ENCODE data around the gene TMEM242.
"Not testable (repeated sequence)": the region's sequence is repeated elsewhere in the genome, so short reads cannot be mapped to it uniquely, and the experiment has no call there.

TMEM242 gene

DNA sequence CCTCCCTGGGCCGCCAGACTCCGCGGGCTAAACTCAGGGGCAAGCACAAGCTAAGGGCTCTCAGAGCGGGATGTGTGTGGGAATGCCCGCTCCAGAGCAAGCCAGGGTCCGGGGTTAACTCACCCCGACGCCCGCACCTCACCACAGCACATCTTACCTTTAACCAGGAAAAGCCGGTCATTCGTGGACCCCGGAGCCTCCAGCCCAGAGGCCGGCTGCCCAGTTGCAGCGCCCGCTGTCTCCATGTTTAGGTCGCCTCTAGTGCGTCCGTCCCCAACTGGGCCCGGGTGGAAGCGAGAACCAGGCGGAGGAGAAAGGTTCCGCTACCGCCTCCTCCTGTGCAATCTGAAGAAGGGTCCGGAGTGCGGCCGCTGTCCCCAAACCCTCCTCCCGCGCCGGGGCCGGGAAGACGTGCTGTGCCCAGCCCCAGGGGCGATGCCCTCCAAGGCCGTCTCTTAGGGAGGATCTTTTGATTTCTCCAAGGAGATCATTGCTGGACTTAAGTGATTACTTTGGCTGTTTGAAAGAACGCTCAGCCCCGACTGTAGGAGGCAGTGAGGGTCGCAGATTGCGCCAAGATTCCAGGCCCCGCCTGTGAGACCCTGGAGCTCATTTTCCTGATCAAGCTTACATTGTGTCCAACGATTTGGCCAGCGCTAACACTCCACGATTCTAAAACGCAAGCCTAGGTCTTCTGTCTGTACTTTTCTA is at the start of gene TMEM242:
TSS of gene TMEM242 (minus strand) at position 265 of the 711 bp plus-strand sequence. CDS start at position 245, 20 bp downstream.
- peak; percentile 94 for DNase-seq
- ATAC-seq, result peak; percentile 95

DNA sequence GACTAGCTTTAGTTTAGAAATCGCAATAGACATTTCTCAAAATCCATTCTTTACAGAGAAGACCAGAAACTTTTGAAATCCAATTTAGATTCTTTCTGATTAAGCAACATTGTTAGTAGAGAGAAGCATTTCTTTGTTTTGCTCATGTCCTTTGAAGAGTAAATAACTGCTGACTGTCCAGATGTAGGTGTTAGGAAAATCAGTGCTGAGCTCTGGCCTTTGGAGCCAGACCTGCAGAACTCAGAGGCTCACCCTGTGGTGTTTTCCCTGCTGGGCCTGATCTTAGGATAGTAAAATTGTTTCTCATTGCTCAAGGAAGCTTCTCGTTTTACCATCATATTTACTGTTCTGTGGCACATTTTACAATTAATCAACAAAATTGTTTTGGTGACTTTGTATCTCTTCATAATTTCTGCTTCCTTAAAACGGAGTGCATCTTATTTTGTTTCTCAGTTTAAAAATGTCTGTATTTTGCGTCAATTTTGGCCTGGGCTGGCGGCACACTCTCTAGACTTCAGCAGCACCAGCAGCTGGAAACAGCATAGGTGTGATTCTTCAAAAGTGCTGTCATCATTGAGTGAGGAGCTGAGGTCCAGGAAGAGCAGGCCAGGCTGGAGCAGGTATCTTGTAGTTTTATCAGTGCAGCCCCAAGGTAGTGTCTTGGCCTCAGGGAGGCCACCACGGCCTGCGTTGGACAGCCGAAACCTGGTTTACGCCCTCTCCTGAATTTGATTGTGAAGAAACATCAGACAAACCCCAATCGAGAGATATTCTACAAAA is 49.4 kb upstream of the TMEM242 start:
- ATAC-seq (no peak), DNase-seq (no peak)

DNA sequence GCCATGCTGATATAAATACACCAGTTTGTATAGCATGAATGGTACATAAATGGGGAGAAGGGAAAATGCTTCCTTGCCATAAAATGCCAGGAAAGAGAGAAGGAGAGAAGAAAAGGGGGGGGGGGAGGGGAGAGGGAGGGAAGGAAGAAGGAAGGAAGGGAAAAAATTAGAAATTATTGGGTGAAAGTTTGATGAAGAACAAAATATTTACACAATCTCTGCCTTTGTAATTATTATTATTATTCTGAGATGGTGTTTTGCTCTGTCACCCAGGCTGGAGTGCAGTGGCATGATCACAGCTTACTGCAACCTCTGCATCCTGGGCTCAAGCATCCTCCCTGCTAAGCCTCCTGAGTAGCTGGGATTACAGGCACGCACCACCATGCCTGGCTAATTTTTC is 47.4 kb upstream of the TMEM242 start:
- DNase-seq (no peak), ATAC-seq (no peak)

DNA sequence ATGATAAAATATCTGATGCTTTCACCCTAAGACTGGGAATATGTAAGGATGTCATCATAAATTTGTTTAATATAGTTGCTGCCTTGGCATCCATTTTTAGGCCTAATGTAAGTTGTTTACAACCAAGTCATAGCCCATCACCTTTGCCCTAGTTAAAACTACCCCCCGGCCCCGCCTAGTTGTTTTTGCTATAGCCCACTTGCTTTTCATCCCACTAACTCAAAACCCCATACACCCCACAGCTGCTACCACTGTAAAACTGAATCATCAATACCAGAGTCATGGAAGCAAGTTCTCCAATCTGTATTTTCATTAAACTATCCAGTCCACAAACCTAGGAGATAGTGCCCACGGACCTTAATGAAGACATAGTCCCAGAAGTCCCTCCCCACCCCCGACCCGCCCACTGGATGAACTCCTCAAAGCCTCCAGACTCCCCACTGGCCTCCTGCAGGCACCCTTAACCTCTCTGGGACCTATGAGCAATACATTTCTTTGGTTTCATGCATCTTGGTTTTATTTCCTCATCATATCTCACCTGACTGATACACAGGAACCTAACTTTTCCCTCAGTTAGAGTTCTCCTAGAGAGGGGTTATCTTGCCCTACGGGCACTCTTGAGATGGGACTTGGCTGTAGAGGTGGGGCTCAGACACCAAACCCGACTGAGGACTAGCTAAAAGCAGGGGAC is 45.2 kb upstream of the TMEM242 start:
- ATAC-seq (peak; percentile 80), DNase-seq (no peak)

DNA sequence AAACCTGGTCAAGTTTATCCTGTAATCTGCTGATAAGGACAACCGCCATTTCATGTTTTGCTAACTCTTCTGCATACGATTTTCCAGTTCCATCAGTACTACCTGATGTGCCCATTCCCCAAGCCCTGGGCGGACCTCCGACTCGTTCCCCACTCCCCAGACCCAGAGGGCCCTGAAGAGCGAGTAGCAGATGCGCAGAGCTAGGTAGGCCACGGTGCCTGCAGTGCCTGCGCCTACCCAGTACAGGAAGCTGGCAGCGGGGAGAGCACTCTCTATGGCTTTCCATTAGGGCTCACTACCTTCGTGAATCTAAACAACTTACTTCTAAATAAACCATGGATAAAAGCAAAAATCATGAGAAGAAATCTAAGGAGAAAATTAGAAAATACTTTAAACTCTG is 43.3 kb upstream of the TMEM242 start:
- DNase-seq (no peak), ATAC-seq (no peak)

DNA sequence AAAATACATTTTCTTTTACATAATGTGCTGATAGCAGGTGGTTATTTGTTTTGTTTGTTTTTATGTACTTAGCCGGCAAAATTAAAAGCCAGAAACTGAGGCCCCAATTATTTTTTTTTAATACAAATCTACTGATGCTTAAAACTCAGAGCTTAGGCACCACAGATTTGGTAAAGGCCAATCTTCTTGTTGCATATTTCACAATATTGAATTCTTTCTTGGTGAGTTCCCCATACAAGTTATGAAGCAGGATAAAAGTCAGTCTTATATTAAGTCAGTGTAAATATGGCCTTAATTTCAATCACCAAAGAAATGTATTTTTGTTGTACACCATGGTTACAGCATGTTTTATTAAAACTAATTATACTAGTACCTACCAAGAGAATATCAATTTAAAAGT is 41.4 kb upstream of the TMEM242 start:
- ATAC-seq (no peak), DNase-seq (no peak)

DNA sequence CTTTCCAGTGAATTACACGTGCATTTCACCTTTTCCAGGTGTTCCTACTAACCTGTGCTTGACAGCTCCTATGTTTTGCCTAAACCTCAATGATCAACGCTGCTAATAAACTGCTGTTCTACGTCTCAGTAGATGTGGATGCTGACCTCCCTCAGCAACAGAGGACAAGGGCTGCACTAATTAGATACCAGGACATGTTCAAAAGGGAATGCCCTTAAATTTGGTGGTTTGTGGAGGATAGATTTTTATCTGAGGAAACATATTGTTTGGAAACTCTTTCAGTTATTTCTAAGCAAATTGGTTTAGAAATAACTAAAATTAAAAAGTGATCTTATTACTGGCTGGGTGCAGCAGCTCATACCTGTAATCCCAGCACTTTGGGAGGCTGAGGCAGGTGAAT is 38.6 kb upstream of the TMEM242 start:
- DNase-seq, result no peak
- no peak for ATAC-seq

DNA sequence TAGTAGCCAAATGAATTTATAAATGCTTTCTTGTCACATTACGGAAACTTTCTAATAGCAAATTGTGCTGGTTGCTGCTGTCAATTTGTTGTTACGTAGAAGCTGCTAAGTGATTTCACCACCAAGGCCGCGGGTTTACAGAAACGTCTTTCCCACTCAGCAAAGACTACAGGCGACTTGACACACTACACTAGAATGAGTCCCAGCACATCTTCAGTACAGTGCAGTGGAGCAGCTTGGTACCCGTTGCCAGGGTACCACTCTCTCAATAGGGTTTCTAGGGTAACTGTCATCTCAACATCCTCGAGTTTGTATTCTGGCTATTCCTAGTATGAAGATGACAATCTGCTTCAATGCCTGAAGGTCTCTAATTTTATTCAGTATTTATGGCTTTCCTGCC is 35.0 kb upstream of the TMEM242 start:
- ATAC-seq (no peak), DNase-seq (no peak)

DNA sequence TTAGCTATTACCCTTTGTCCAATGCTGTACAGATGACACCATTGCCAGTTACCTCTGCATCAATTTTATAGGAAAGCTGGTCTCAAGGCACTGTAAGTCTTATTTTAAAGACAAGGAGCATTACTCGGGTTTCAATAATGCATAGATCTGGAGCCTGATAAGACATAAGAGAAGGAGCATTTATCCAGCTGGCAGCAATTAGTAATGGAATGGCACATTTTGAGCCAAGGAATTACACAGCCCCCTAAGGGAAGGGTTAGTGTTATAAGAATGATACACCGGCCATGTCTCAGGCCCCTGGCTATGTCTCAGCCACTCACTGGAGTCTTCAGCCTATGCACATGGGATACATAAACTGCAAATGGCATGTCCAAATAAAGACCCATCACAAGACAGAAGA is 23.1 kb upstream of the TMEM242 start:
- ATAC-seq (no peak), DNase-seq (no peak)

DNA sequence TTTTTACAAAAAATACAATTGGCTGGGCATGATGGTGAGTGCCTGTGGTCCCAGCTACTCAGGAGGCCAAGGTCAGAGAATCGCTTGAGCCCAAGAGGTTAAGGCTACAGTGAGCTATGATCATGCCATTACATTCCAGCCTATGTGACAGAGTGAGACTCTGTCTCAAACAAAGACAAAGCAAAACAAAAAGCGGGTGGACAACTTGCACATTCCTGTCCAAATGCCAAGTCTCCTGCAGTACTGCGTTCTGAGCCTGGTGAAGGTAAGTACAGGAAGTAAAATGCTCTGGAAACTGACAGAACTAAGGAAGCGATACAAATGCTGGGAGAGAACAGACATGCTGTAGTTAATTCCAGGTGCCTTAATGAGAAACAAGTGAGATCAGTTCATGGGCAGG is 20.4 kb upstream of the TMEM242 start:
- DNase-seq (no peak), ATAC-seq (no peak)

DNA sequence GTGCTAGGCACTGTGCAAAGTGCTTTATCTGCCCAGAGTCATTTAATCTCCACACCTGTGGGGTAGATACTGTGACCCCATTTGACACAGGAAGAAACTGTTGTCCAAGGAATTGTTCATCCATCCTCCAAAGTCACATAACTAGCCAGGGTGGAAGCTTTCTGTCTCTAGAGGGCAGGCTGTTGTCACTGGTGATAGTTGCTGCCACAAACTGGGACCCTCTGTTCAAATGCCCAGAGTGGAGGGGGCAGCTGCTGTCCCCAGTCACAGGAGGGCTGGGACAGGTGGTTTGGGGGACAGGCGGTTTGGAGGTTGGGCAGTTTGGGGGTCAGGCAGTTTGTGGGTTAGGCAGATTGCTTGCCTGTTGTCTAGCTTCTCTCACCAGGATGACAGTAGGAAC is 16.1 kb upstream of the TMEM242 start:
- no peak for DNase-seq
- no peak for ATAC-seq

DNA sequence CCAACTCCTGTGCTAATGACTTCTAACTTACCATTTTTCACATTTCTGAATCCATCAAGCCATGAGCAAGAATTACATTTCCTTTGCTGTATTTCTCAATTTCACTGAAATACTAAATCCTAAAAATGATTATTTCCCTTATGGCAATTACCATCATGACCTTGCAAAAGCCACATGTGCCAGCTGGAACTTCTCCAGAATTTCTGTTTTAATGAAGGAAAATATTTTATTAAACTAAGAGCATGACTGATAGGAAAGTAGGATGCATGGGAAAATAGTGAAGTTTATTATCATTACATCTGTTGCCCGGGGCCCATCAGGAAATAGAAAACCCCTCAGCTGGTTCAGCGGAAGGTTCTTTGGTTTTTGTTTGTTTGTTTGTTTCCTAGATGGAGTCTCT is 14.4 kb upstream of the TMEM242 start:
- DNase-seq (no peak), ATAC-seq (no peak)

DNA sequence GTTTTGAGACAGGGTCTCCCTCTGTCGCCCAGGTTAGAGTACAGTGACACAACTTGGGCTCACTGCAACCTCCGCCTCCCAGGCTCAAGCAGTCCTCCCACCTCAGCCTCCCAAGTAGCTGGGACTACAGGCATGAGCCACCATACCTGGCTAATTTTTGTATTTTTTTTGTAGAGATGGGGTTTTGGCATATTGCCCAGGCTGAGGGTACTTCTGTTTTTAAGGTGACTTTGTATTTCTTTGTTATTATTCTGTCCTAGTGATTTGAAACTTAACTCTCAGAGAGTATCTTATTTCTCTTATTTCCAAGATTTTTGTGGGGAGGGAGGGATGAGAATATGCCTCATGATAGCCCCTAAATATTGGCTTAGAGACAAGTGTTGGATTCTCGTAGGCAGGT is 14.0 kb upstream of the TMEM242 start:
- ATAC-seq, DNase-seq: not testable (repeated sequence)

DNA sequence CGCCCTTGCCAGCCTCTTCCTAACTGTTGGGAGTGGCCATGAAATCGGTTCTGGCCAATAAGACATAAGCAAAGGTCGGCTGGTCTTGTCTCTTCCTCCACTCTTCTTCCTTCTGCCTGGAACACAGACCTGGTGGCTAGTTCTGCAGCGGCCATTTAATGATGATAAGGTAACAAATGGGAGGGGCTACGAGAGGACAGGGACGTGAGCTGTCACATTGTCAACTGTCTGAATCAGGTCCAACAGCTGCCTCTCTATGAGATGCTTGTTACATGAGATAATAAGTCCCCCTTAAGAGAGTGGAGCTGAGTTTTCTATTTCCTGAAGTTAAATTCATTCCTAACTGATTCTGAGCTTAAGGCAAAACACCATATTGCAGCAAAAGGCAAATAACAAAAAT is 12.5 kb upstream of the TMEM242 start:
- DNase-seq (no peak), ATAC-seq (no peak)

DNA sequence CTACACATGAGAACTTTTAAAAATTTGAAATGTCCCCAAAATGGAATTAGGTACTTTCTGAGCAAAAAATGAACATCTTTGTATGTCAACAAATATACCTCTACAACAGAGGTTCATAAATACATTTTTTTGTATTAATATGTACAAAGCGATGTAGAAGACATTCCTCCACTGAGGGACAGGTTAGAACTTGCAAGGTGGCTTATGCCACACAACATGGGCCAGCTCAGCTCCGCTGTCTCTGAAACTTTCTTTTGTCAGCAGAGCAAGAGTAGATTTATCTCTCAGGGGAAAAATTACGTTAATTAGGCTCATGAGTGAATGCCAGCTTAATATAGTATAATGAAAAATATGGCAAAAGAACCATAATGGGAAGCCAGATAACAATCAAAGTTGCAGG is 10.6 kb upstream of the TMEM242 start:
- no peak for DNase-seq
- ATAC-seq, result no peak

DNA sequence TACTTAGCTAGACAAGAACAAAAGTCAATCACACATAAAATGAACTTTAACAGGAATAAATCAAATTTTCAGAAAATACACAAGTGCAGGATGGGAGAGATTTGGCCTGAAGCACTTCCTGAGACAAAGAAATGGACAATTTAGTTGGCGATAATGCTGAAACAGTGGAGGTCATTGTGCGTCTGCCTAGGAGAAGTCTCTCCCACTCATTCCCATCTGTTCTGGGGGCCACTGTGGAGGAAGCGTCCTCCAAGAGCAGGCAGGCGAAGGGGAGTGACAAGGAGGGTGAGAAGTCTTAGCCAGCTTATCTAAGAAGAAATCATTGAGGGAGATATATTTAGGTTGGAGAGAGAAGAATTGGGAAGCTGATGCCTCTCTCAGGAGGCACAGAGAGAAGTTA is 10.2 kb upstream of the TMEM242 start:
- no peak for ATAC-seq
- no peak for DNase-seq

DNA sequence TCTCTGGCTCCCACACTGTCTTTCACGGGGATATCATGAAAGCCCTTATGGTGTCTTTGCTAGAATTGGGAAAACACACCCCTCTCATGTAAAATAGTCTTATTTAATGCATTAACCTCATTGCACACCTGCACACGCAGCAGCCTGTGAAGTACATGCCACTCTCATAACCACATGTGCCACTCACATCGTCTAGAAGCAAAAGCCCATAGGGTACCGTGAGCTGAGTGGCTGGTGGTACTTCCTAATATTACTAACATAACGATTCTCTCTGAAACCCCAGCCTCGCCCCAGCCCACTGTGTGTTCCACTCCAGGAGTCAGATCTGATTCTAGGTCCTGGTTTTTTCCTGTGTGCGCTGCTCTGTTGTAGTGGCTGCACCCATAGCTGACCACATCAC is 9.5 kb upstream of the TMEM242 start:
- no peak for DNase-seq
- no peak for ATAC-seq

DNA sequence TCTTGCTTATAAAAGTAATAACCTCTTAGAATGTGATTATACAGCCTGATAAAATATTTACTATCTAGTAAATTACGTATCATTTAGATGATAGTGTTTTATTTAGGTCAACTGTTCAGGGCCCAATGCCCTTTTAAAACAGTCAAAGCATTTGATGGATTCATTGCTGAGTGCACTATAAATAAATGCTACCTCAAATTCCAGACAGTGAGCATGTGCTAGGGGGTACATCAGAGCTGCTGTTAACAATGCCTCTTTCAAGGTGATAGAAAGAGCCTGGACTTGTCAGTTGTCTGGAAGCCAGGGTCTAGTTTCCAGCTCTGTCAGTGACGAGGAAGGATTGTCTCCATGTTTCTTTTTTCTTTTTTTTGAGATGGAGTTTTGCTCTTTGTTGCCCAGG is 7.5 kb upstream of the TMEM242 start:
- ATAC-seq (no peak), DNase-seq (no peak)

DNA sequence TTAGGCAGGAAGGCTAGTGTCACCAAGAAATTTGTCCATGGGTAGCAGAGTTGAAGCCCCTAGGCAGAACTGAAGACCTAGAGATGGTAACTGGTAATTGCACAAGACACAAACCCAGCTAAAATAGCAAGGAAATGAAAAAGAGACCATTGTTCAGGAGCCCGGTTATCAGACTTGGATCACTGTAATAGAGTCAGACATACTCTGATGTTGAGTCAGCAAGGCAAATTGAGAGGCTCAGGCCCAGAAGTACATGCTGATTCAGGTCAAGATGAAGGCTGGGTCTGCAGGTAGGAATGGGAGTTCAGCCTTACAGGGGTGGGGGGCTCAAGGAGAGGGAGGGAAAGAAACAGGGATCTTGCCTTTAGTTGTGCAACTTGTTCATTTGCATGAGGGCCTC is 6.5 kb upstream of the TMEM242 start:
- ATAC-seq, result no peak

DNA sequence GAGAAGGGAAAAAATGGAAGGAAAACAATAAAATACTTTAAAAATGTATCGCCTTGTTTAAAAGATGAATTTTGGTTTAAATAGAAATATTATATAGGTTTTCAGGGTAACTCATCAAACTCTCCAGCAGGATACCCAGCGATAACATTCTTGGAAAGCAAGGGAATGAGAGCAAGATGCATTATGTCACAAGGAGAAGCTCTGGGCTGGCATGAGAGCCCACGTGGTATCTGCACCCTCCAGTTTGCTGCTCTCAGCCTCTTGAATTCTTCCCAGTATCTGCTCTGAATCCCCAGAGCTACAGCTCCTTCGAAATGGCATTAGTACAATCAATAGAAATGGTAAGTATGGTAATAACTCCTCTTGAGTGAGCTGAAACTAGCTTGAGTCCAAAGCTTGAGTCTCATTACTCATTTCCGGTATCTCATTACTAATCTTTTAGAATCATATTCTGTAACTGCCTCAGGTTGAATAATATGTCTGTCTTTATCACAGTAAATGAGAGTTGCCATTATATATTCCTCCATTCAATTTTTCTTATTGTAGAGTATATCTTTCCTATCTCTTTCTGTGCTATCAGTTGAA is 4.9 kb upstream of the TMEM242 start:
- ATAC-seq, result no peak
- no peak for DNase-seq

More for the DNA sequence above, 6.5 kb upstream of the TMEM242 start:
- DNase-seq, result no peak

DNA sequence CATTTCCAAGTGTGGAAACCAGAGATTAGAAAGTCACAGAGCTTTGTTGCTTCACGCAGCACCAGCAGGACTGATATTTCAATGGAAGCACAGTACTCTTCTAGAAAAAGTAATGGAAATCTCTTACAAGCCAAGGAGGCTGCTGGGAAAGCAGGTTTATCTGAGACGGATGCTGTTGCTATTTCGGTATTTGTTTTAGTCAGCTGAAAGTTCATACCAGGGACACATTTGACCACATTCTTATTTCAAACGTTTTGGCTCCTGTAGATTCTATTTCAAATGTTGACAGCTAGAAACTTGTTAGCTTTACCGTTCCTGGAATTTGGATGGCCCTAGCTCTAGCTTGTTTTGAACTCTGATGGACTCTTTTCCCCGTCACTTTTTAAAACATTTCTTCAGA is 3.7 kb upstream of the TMEM242 start:
- DNase-seq, result no peak
- ATAC-seq, result no peak

DNA sequence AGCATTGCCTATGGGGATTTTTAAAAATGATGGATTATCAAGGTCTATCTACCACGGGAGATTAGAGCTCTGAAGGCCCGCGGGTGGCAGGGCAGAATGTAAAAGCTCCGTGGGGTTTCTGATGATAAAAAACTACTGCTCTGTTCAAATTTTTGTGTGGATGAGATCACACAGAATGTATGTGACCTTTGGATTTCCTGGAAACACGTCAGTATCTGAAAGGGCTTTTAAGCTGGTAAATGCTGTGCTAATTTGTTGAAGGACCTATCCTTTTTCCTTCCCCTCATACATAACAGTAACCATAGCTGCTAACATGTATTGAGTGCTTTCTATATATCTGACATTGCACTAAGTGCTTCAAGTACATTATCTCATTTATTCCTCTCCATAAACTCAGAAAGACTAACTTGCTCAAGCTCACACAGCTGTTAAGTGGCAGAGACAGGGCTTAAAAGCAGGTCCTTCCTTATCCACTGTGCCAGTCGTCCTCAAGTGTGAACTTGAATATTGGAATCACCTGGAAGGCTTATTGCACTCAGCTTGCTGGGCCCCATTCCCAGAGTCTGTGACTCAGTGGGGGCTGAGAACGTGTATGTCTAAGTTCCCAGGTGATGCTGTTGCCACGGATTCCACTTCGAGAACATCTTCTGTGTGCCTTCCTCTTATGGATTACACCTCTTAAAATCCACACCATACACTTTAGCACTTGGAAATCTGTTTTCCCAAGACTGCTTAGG is 1.9 kb upstream of the TMEM242 start:
- ATAC-seq (no peak), DNase-seq (no peak)
